ENCODE results near the gene GPR83. TPM values are rescaled to one million over a fixed set of nuclear protein-coding genes. Genes with fewer than 3 reads are reported as not detected.

The GPR83 gene
- total RNA-seq, 1 donor from 2014 or later, result not detected

GRCh38 chr11:94402355-94402754, 1.1 kb upstream of the GPR83 start:
- peaks cover 7% of the 10 kb centered on the region for H3K4me1 ChIP-seq
- no peaks in the 10 kb centered on the region for H3K79me2 ChIP-seq (ENCODE audit: low read depth)
- no peak overlapping the region for H3K4me3 ChIP-seq
- no peaks in the 10 kb centered on the region for H3K36me3 ChIP-seq
- peaks cover 48% of the 10 kb centered on the region for H3K27me3 ChIP-seq
- no peaks in the 10 kb centered on the region for H3K9me3 ChIP-seq (ENCODE audit: low read depth)
- no peak for TF ChIP-seq EZH2phosphoT487 (IDR thresholded peaks at IDR 0.05)
- TF ChIP-seq CTCF (IDR thresholded peaks at IDR 0.05), result no peak
- TF ChIP-seq EZH2 (IDR thresholded peaks at IDR 0.05), result no peak
- Mint-ChIP-seq H3K9me3 (peaks cover 8% of the 10 kb centered on the region), H3K4me1 (peaks cover 11% of the 10 kb centered on the region), H3K27me3 (ENCODE audit: insufficient read depth, low read depth) (peaks cover 30% of the 10 kb centered on the region), H3K4me3 (peak overlapping the region; percentile 77), H3K36me3 (no peaks in the 10 kb centered on the region), H3K27ac (no peak overlapping the region)
- DNase-seq (ENCODE audit: low spot score), result no peak
- H3K27ac ChIP-seq, result no peak overlapping the region
- peaks cover 12% of the 10 kb centered on the region for H3F3A ChIP-seq (ENCODE audit: low read depth)
- H2AFZ ChIP-seq (replicated peaks), result no peak overlapping the region
- H3K4me2 ChIP-seq, result peak overlapping the region; percentile 96
- no peak overlapping the region for H3K9ac ChIP-seq
- H4K20me1 ChIP-seq (ENCODE audit: low read depth), result no peaks in the 10 kb centered on the region

GRCh38 chr11:94401773-94402265, 600 bp upstream of the GPR83 start:
- Histone ChIP-seq H4K20me1 (ENCODE audit: low read depth) (no peaks in the 10 kb centered on the region), H3K36me3 (no peaks in the 10 kb centered on the region), H3K4me2 (peak overlapping the region; percentile 96), H3K9ac (no peak overlapping the region), H3K79me2 (ENCODE audit: low read depth) (no peaks in the 10 kb centered on the region), H3K4me1 (peaks cover 7% of the 10 kb centered on the region), H3K27ac (no peak overlapping the region), H3F3A (ENCODE audit: low read depth) (peaks cover 12% of the 10 kb centered on the region), H3K9me3 (ENCODE audit: low read depth) (no peaks in the 10 kb centered on the region), H3K27me3 (peaks cover 48% of the 10 kb centered on the region), H2AFZ (replicated peaks) (peak overlapping the region; percentile 80), H3K4me3 (peak overlapping the region; percentile 54)
- peaks cover 11% of the 10 kb centered on the region for H3K4me1 Mint-ChIP-seq
- peaks cover 5% of the 10 kb centered on the region for H3K9me3 Mint-ChIP-seq
- H3K36me3 Mint-ChIP-seq, result no peaks in the 10 kb centered on the region
- TF ChIP-seq CTCF (IDR thresholded peaks at IDR 0.05) (no peak), EZH2phosphoT487 (IDR thresholded peaks at IDR 0.05) (no peak), EZH2 (IDR thresholded peaks at IDR 0.05) (no peak)
- H3K27ac Mint-ChIP-seq, result no peak overlapping the region
- H3K4me3 Mint-ChIP-seq, result peak overlapping the region; percentile 77
- H3K27me3 Mint-ChIP-seq (ENCODE audit: insufficient read depth, low read depth), result peaks cover 30% of the 10 kb centered on the region
- DNase-seq (ENCODE audit: low spot score), result peak; percentile 67

GRCh38 chr11:94400457-94400838, 771 bp downstream of the GPR83 start:
- H3K4me2 ChIP-seq, result peak overlapping the region; percentile 96
- peaks cover 11% of the 10 kb centered on the region for H3K4me1 Mint-ChIP-seq

More at GRCh38 chr11:94400457-94400838, 771 bp downstream of the GPR83 start:
- Histone ChIP-seq H3K27ac (no peak overlapping the region), H3K79me2 (ENCODE audit: low read depth) (no peaks in the 10 kb centered on the region), H3F3A (ENCODE audit: low read depth) (peaks cover 12% of the 10 kb centered on the region), H3K27me3 (peaks cover 48% of the 10 kb centered on the region), H3K4me1 (peaks cover 7% of the 10 kb centered on the region), H3K4me3 (peak overlapping the region; percentile 54), H4K20me1 (ENCODE audit: low read depth) (no peaks in the 10 kb centered on the region), H2AFZ (replicated peaks) (peak overlapping the region; percentile 80), H3K36me3 (no peaks in the 10 kb centered on the region), H3K9me3 (ENCODE audit: low read depth) (no peaks in the 10 kb centered on the region), H3K9ac (no peak overlapping the region)
- H3K9me3 Mint-ChIP-seq, result peaks cover 5% of the 10 kb centered on the region
- no peaks in the 10 kb centered on the region for H3K36me3 Mint-ChIP-seq
- H3K27me3 Mint-ChIP-seq (ENCODE audit: insufficient read depth, low read depth), result peaks cover 30% of the 10 kb centered on the region
- H3K4me3 Mint-ChIP-seq, result peak overlapping the region; percentile 85
- DNase-seq (ENCODE audit: low spot score), result no peak
- TF ChIP-seq CTCF (IDR thresholded peaks at IDR 0.05), result no peak
- no peak for TF ChIP-seq EZH2 (IDR thresholded peaks at IDR 0.05)
- TF ChIP-seq EZH2phosphoT487 (IDR thresholded peaks at IDR 0.05), result no peak
- no peak overlapping the region for H3K27ac Mint-ChIP-seq

Measured in neural progenitor cell (in vitro differentiated cells).